OCI-LY3 (cell line): Measurements from ENCODE around the gene HOXA4.

Source experiments
- H2AFZ ChIP-seq: fragments of 200-600, 300-600 bp; shearing (Covaris generic); 2 replicates; pipeline ENCODE4 v1.6.0; 2014; ENCODE audit warnings: antibody characterized with exemption, low read depth, low read length
- H3K27ac ChIP-seq: fragments of 200-600, 300-600 bp; sonication (generic); 2 replicates; pipeline ENCODE4 v1.5.1; 2014; ENCODE audit warnings: mild to moderate bottlenecking, low read length, moderate library complexity, mixed read lengths
- H3K27me3 ChIP-seq: fragments of 200-600, 300-600 bp; sonication (generic); 2 replicates; pipeline ENCODE4 v1.6.1; 2014; ENCODE audit warnings: low read depth, low read length, mixed read lengths
- H3K36me3 ChIP-seq: fragments of 200-600, 300-600 bp; sonication (generic); replicated peaks from 2 replicates; pipeline ENCODE3; 2014; ENCODE audit warnings: low read depth, low read length, mixed read lengths
- H3K4me1 ChIP-seq: fragments of 300-600, 200-600 bp; sonication (generic); 2 replicates; pipeline ENCODE4 v1.6.1; 2014; ENCODE audit warnings: low read length, mixed read lengths
- H3K4me2 ChIP-seq: fragments of 200-600, 300-600 bp; sonication (generic); 2 replicates; pipeline ENCODE4 v1.6.1; 2014; ENCODE audit warnings: low read length, mixed read lengths
- H3K4me3 ChIP-seq: fragments of 300-600, 200-600 bp; sonication (generic); 2 replicates; pipeline ENCODE4 v1.5.1; 2014; ENCODE audit warnings: antibody characterized with exemption, mild to moderate bottlenecking, low read length, moderate library complexity
- H3K79me2 ChIP-seq: fragments of 300-600, 200-600 bp; shearing (Covaris generic); 2 replicates; pipeline ENCODE4 v1.6.1; 2014; ENCODE audit warnings: mild to moderate bottlenecking, low read length, mixed read lengths
- H3K9ac ChIP-seq: fragments of 300-600, 200-600 bp; shearing (Covaris generic); 2 replicates; pipeline ENCODE4 v1.6.0; 2014; ENCODE audit warnings: mild to moderate bottlenecking, low read length, moderate library complexity
- H3K9me3 ChIP-seq: fragments of 200-600, 300-600 bp; shearing (Covaris generic); 2 replicates; pipeline ENCODE4 v1.6.1; 2014; ENCODE audit warnings: low read length, mixed read lengths; ENCODE audit not compliant: insufficient read depth
- H4K20me1 ChIP-seq: fragments of 200-600, 300-600 bp; sonication (generic); 2 replicates; pipeline ENCODE4 v1.6.1; 2016; ENCODE audit warnings: low read length, mixed read lengths; ENCODE audit not compliant: insufficient read depth
- CTCF ChIP-seq: fragments of 200-600, 300-600 bp; sonication (generic); IDR thresholded peaks from 2 replicates; pipeline ENCODE4 v1.5.1; 2014; ENCODE audit warnings: antibody characterized with exemption, low read length, low read depth
- EZH2phosphoT487 ChIP-seq: fragments of 200-600 bp; shearing (Covaris generic); IDR thresholded peaks from 2 replicates; pipeline ENCODE4 v1.6.1; 2018; ENCODE audit warnings: antibody characterized with exemption, mixed run types, low read depth

The HOXA4 gene

GRCh38 chr7:27132978-27133377 lies 2.4 kb upstream of the HOXA4 start:
- Histone ChIP-seq H3K27me3 (peaks cover 5% of the 10 kb centered on the region), H3K4me3 (no peak overlapping the region), H3K4me1 (peaks cover 28% of the 10 kb centered on the region), H2AFZ (no peak overlapping the region), H4K20me1 (peaks cover 7% of the 10 kb centered on the region; the same call in 1 of the 2 replicates), H3K9ac (no peak overlapping the region), H3K27ac (no peak overlapping the region), H3K79me2 (no peaks in the 10 kb centered on the region), H3K36me3 (no peaks in the 10 kb centered on the region), H3K9me3 (no peaks in the 10 kb centered on the region), H3K4me2 (no peak overlapping the region)
- TF ChIP-seq EZH2phosphoT487 (no peak), CTCF (no peak)

- no peaks in the 10 kb centered on the region for H3K9me3 ChIP-seq
- no peaks in the 10 kb centered on the region for H3K36me3 ChIP-seq
- no peak overlapping the region for H3K4me2 ChIP-seq
- H3K27ac ChIP-seq = no peak overlapping the region
- peaks cover 28% of the 10 kb centered on the region for H3K4me1 ChIP-seq
- no peak overlapping the region for H3K4me3 ChIP-seq
- peaks cover 7% of the 10 kb centered on the region; the same call in 1 of the 2 replicates for H4K20me1 ChIP-seq
- no peak overlapping the region for H3K9ac ChIP-seq
- no peak overlapping the region for H2AFZ ChIP-seq
- H3K27me3 ChIP-seq = no peaks in the 10 kb centered on the region; the same call in 1 of the 2 replicates
- no peak for TF ChIP-seq CTCF
- TF ChIP-seq EZH2phosphoT487 = no peak
- no peaks in the 10 kb centered on the region for H3K79me2 ChIP-seq
Measured at GRCh38 chr7:27132214-27132613, 1.7 kb upstream of the HOXA4 start.

- Histone ChIP-seq H3K79me2 (no peaks in the 10 kb centered on the region), H3K36me3 (no peaks in the 10 kb centered on the region), H3K27ac (no peak overlapping the region), H3K4me3 (no peak overlapping the region), H2AFZ (no peak overlapping the region), H3K9me3 (no peaks in the 10 kb centered on the region), H3K27me3 (no peaks in the 10 kb centered on the region; the same call in 1 of the 2 replicates), H3K4me1 (peaks cover 25% of the 10 kb centered on the region), H3K4me2 (no peak overlapping the region), H3K9ac (no peak overlapping the region), H4K20me1 (peaks cover 7% of the 10 kb centered on the region; the same call in 1 of the 2 replicates)
- TF ChIP-seq CTCF (no peak), EZH2phosphoT487 (no peak)
Measured at GRCh38 chr7:27131390-27131819, 848 bp upstream of the HOXA4 start.

GRCh38 chr7:27129729-27130539 lies 623 bp downstream of the HOXA4 start:
- H3K4me3 ChIP-seq = no peak overlapping the region
- peaks cover 11% of the 10 kb centered on the region for H3K4me1 ChIP-seq
- no peak overlapping the region for H3K9ac ChIP-seq
- H3K79me2 ChIP-seq = no peaks in the 10 kb centered on the region
- H3K27ac ChIP-seq = no peak overlapping the region
- no peaks in the 10 kb centered on the region for H3K36me3 ChIP-seq
- H3K4me2 ChIP-seq = no peak overlapping the region
- no peaks in the 10 kb centered on the region for H3K9me3 ChIP-seq
- H4K20me1 ChIP-seq = peaks cover 5% of the 10 kb centered on the region; the same call in 1 of the 2 replicates
- H3K27me3 ChIP-seq = no peaks in the 10 kb centered on the region; the same call in 1 of the 2 replicates
- no peak for TF ChIP-seq EZH2phosphoT487
- no peak for TF ChIP-seq CTCF
- H2AFZ ChIP-seq = no peak overlapping the region
